ENCODE results near the gene PNPO. TPM values are rescaled to one million over a fixed set of nuclear protein-coding genes. Genes with fewer than 3 reads are reported as not detected.
A peak's percentile ranks its signal among the peaks of the same experiment; 100 is the strongest.

PNPO gene
- total and polyA plus RNA-seq, 2 of the 13 experiments (the other 11 are each of a cell fraction or from before 2014, with no cell fraction given): 47.9 to 63.3 TPM

GRCh38 chr17:47941246-47942095 lies at the start of gene PNPO (continued):
- TF ChIP-seq YEATS4 (CRISPR knock-in tag; IDR thresholded peaks at IDR 0.05; ENCODE audit: borderline replicate concordance): peak; percentile 99
- peak; percentile 76; the same call in 1 of the 2 replicates for TF ChIP-seq ZNF546 (CRISPR knock-in tag; conservative IDR thresholded peaks at IDR 0.05)
- TF ChIP-seq ZSCAN21 (CRISPR knock-in tag; IDR thresholded peaks at IDR 0.05; ENCODE audit: borderline replicate concordance): peak; percentile 95
- TF ChIP-seq ESRRA (CRISPR knock-in tag; IDR thresholded peaks at IDR 0.05; ENCODE audit: low read depth): peak; percentile 72; the same call in 1 of the 2 replicates
- TF ChIP-seq AKNA (CRISPR knock-in tag; IDR thresholded peaks at IDR 0.05; ENCODE audit: borderline replicate concordance): peak; percentile 93
- TF ChIP-seq NFYB (CRISPR knock-in tag; IDR thresholded peaks at IDR 0.05): peak; percentile 99
- peak; percentile 81; the same call in 1 of the 2 replicates for TF ChIP-seq ZNF773 (CRISPR knock-in tag; IDR thresholded peaks at IDR 0.05; ENCODE audit: borderline replicate concordance)
- 0 out of 2 replicates have a peak, but pooled peaks have one; percentile 64 for TF ChIP-seq NR1H2 (CRISPR knock-in tag; IDR thresholded peaks at IDR 0.05; ENCODE audit: borderline replicate concordance, low read depth)
- peak; percentile 74 for TF ChIP-seq ZNF777 (CRISPR knock-in tag; IDR thresholded peaks at IDR 0.05)
- peak; percentile 85 for TF ChIP-seq ELF1 (CRISPR knock-in tag; IDR thresholded peaks at IDR 0.05)
- peak; percentile 41 for TF ChIP-seq PHF5A (CRISPR knock-in tag; IDR thresholded peaks at IDR 0.05; ENCODE audit: low read depth, unreplicated experiment)
- peak; percentile 90 for TF ChIP-seq SRY (CRISPR knock-in tag; IDR thresholded peaks at IDR 0.05)
- TF ChIP-seq TCF7L2 (IDR thresholded peaks at IDR 0.05; ENCODE audit: low read depth, low read length): no peak
- TF ChIP-seq SNAI1 (CRISPR knock-in tag; IDR thresholded peaks at IDR 0.05; ENCODE audit: borderline replicate concordance): peak; percentile 95; the same call in 1 of the 2 replicates
- peak; percentile 89 for TF ChIP-seq ZNF639 (CRISPR knock-in tag; conservative IDR thresholded peaks at IDR 0.05)
- no peak for TF ChIP-seq ZNF530 (CRISPR knock-in tag; IDR thresholded peaks at IDR 0.05; ENCODE audit: low read depth)
- TF ChIP-seq ZNF800 (CRISPR knock-in tag; IDR thresholded peaks at IDR 0.05): peak; percentile 97
- TF ChIP-seq IRF2 (CRISPR knock-in tag; IDR thresholded peaks at IDR 0.05): peak; percentile 80
- TF ChIP-seq HMGA1 (CRISPR knock-in tag; conservative IDR thresholded peaks at IDR 0.05): no peak
- TF ChIP-seq ZNF619 (CRISPR knock-in tag; IDR thresholded peaks at IDR 0.05): peak; percentile 91
- TF ChIP-seq ZNF556 (CRISPR knock-in tag; IDR thresholded peaks at IDR 0.05; ENCODE audit: borderline replicate concordance): no peak
